BLaER1 treated with 17β-estradiol and CSF1 and Interleukin-3, amounts not matched to agents 10 nM and 100 nM (cell line): ENCODE results near the gene SUN1.

Source experiments
- H3K27ac ChIP-seq, 11 experiments: shearing (Covaris generic); formaldehyde crosslinking; 2 replicates each; pipeline ENCODE4 v1.8.1; 2022
- H3K27me3 ChIP-seq, 11 experiments: shearing (Covaris generic); formaldehyde crosslinking; 2 replicates each; pipeline ENCODE4 v1.8.1; 2022
- H3K36me3 ChIP-seq, 11 experiments: shearing (Covaris generic); formaldehyde crosslinking; 2 replicates each; pipeline ENCODE4 v1.8.1; 2022
- H3K4me1 ChIP-seq, 10 experiments: shearing (Covaris generic); formaldehyde crosslinking; 2 replicates each; pipeline ENCODE4 v1.8.1; 2022
- H3K4me2 ChIP-seq, 11 experiments: shearing (Covaris generic); formaldehyde crosslinking; 2 replicates each; pipeline ENCODE4 v1.8.1; 2022
- H3K4me3 ChIP-seq, 10 experiments: shearing (Covaris generic); formaldehyde crosslinking; 2 replicates each; pipeline ENCODE4 v1.8.1; 2022
- H3K9ac ChIP-seq, 11 experiments: shearing (Covaris generic); formaldehyde crosslinking; 2 replicates each; pipeline ENCODE4 v1.8.1; 2022
- H3K9me3 ChIP-seq, 11 experiments: shearing (Covaris generic); formaldehyde crosslinking; replicated peaks in 1 of 11; 2 replicates each; pipeline ENCODE4 v1.8.1; 2022
- H4K20me1 ChIP-seq, 11 experiments: shearing (Covaris generic); formaldehyde crosslinking; 2 replicates each; pipeline ENCODE4 v1.8.1; 2022
- Cebpa-rat ChIP-seq, 11 experiments: shearing (Covaris generic); IDR thresholded peaks; 2 replicates each; pipeline ENCODE4 v1.8.1; 2022

SUN1 gene

DNA sequence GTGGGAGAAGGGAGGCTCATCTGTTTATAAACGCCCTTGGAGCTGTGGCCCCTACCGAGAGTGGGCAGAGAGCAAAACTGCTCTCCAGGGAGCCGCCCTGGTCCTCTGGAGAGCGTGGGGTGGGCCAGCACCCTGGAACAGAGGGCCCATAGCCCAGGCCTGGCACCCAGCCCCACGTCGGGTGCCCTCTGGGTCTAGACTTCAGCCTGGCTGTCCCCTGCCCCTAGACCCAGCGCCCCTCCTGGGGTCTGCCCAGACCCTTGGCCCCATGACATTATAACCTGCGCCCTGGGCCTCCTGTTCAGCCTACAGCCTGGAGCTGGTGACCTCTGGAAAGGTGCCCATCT lies 68.7 kb downstream of the SUN1 start:
- Histone ChIP-seq H3K4me3 (no peak overlapping the region), H3K4me1 (peaks cover 14 to 54% (median 31%) of the 10 kb centered on the region in 10 experiments), H3K27me3 (peaks cover 4 to 16% (median 10%) of the 10 kb centered on the region in 11 experiments; a peak in 21 of 22 replicates), H3K27ac (peak overlapping the region in 5 of 11 experiments; percentile 3 to 41 (median 32); a peak in 6 of 22 replicates), H4K20me1 (peaks cover 34 to 93% (median 80%) of the 10 kb centered on the region in 11 experiments), H3K9ac (peak overlapping the region in 7 of 11 experiments; percentile 15 to 51 (median 33); a peak in 5 of 22 replicates), H3K4me2 (peak overlapping the region; percentile 32 to 64 (median 55); a peak in 17 of 22 replicates), H3K9me3 (no peaks in the 10 kb centered on the region), H3K36me3 (peaks cover 53 to 80% (median 72%) of the 10 kb centered on the region in 11 experiments)
- TF ChIP-seq Cebpa-rat (IDR thresholded peaks at IDR 0.05) = no peak

DNA sequence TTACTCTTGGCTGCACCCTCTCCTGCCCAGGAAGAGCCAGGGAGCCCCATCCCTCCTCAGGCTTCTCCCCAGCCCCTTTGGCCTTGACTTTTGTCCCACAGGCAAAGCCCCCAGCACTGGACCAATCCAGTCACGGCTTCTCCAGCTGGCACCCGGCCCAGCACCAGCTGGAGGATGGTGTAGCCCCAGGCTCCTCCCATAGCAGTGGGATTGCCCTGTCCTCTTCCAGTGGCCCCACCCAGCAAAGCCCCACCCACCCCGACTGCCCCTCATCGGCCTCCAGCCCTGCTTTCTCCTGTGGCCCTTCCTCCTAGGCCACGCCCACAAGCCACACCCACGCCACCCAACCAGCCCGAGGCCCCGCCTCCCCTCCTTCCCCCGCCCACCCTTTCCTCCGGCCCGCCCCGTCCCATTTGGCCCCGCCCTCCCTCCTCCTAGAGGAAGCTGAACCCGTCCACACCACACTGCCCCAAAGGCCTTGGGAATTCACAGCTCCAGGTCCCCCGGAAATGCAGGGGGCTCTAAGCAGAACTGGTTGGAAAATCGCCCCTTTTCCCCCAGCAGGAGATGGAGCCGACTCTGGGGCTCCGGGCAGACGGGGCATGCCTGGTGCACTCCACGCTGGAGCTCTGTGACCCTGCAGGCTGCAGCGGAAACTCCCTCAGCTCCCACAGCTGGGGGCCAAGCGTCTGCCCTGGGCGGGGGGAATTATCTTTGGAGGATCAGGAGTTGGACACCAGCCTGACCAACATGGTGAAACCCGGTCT lies 69.3 kb downstream of the SUN1 start:
- peaks cover 29 to 88% (median 75%) of the 10 kb centered on the region in 11 experiments; a peak in 21 of 22 replicates for H4K20me1 ChIP-seq
- peaks cover 4 to 22% (median 15%) of the 10 kb centered on the region in 11 experiments; a peak in 21 of 22 replicates for H3K27me3 ChIP-seq
- no peaks in the 10 kb centered on the region for H3K9me3 ChIP-seq
- no peak overlapping the region for H3K4me3 ChIP-seq
- peak overlapping the region in 4 of 11 experiments; percentile 3 to 41 (median 30); a peak in 2 of 22 replicates for H3K27ac ChIP-seq
- H3K4me2 ChIP-seq = peak overlapping the region; percentile 43 to 72 (median 56); a peak in 19 of 22 replicates
- H3K9ac ChIP-seq = peak overlapping the region in 2 of 11 experiments; percentile 22 to 51; a peak in 2 of 22 replicates
- H3K4me1 ChIP-seq = peaks cover 14 to 54% (median 31%) of the 10 kb centered on the region in 10 experiments
- no peak for TF ChIP-seq Cebpa-rat (IDR thresholded peaks at IDR 0.05)
- H3K36me3 ChIP-seq = peaks cover 47 to 74% (median 67%) of the 10 kb centered on the region in 11 experiments

DNA sequence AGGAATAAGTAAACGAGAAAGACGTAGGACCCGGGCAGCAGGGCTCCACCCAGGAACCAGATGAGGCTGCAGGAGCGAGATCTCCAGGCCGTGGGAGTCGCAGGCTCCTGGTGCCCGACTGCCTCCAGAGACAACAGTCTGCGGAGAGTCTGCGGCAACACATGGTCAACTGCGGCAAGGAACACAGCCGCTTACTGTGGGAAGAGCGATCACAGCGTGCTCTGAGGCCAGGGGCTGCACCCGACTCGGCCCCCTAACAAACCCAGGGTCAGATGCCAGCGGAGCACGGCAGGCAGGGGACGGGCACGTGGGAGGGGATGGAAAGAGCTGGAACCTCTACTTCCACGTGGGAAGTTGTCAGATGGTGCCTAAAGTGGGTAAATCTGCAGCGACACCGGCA lies 70.7 kb downstream of the SUN1 start:
- H3K27ac ChIP-seq = no peak overlapping the region
- peaks cover 4 to 29% (median 20%) of the 10 kb centered on the region in 11 experiments; a peak in 21 of 22 replicates for H3K27me3 ChIP-seq

DNA sequence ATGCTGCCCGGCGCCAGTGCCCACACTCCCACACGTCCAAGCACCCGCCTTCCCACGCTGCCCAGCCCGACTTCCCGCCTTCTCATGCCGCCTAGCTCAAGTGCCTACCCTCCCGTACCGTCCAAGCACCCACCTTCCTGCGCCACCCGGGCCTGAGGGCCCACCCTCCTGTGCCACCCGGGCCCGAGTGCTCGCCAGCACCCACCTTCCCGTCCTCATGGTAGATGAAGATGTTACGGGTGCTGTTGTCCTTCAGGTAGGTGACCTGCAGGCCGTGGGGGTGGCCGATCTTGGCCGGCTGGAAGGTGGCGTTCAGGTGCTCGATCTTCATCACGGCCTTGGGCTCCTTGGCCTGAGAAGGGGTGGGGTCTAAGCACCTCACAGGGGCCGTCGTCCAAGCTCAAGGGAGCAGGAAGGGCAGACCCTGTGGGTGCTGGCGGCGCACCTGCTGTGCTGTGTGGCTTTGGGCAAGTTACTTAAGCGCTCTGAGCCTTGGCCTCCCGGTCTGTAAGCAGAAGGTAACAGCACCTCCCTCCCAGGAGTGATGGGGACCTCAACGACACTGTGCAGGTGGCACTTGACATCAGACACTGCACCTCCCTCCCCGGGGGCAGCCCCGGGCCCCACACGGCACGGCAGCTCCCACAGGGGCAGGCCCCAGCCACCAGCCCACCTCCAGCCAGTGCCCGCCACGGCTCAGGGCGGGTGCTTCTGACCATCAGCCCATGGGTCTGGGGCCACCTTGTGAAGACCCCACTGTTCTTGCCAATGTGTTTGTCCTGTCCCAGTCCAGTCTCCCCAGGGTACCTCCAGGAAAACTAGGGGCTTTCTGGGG lies 71.9 kb downstream of the SUN1 start:
- H3K27ac ChIP-seq = 0 out of 22 replicates have a peak overlapping the region, but pooled peaks of 1 of the 11 experiments have one; percentile 11
- peak overlapping the region in 5 of 11 experiments; percentile 22 to 46 (median 26); a peak in 2 of 22 replicates for H3K9ac ChIP-seq
- H3K4me2 ChIP-seq = peak overlapping the region in 3 of 11 experiments; percentile 13 to 46 (median 44); a peak in 5 of 22 replicates
- TF ChIP-seq Cebpa-rat (IDR thresholded peaks at IDR 0.05) = no peak
- H3K4me3 ChIP-seq = no peak overlapping the region
- H3K27me3 ChIP-seq = peaks cover 4 to 35% (median 23%) of the 10 kb centered on the region in 11 experiments; a peak in 21 of 22 replicates
- H3K4me1 ChIP-seq = peaks cover 20 to 77% (median 48%) of the 10 kb centered on the region in 10 experiments
- H4K20me1 ChIP-seq = peaks cover 41 to 83% (median 66%) of the 10 kb centered on the region in 11 experiments; a peak in 21 of 22 replicates
- peaks cover 23 to 68% (median 44%) of the 10 kb centered on the region in 11 experiments for H3K36me3 ChIP-seq
- H3K9me3 ChIP-seq = no peaks in the 10 kb centered on the region

More for the DNA sequence above, 70.7 kb downstream of the SUN1 start:
- H3K9me3 ChIP-seq = no peaks in the 10 kb centered on the region
- no peak for TF ChIP-seq Cebpa-rat (IDR thresholded peaks at IDR 0.05)
- H3K9ac ChIP-seq = no peak overlapping the region
- H3K4me3 ChIP-seq = no peak overlapping the region
- H3K4me1 ChIP-seq = peaks cover 20 to 67% (median 41%) of the 10 kb centered on the region in 10 experiments
- peak overlapping the region in 2 of 11 experiments; percentile 37 to 46; a peak in 2 of 22 replicates for H3K4me2 ChIP-seq
- peaks cover 34 to 73% (median 56%) of the 10 kb centered on the region in 11 experiments for H3K36me3 ChIP-seq
- peaks cover 35 to 88% (median 77%) of the 10 kb centered on the region in 11 experiments; a peak in 21 of 22 replicates for H4K20me1 ChIP-seq

DNA sequence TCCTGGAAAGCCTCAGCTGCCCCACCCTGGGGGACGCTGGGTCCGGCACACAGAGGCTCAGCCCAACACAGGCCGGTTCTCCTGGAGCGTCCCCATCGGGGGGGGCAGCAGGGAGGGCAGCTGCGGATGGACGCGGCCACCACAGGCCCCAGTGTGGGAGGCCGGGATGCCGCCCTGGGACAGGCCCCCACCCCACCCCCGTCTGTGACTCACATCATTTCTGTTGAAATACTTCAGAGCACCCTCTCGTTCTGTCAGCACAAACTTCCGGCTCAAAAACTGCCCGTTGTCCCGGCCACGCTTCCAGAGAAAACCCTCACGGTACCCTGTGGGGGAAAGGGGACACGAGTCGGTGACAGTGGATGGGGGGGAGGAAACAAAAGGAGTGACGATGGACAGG lies 72.6 kb downstream of the SUN1 start:
- H3K9me3 ChIP-seq = no peaks in the 10 kb centered on the region
- 0 out of 22 replicates have a peak overlapping the region, but pooled peaks of 1 of the 11 experiments have one; percentile 11 for H3K27ac ChIP-seq
- peaks cover 16 to 61% (median 37%) of the 10 kb centered on the region in 11 experiments; a peak in 19 of 22 replicates for H3K36me3 ChIP-seq
- peaks cover 27 to 83% (median 53%) of the 10 kb centered on the region in 10 experiments for H3K4me1 ChIP-seq
- peaks cover 4 to 42% (median 30%) of the 10 kb centered on the region in 11 experiments; a peak in 21 of 22 replicates for H3K27me3 ChIP-seq
- H3K4me2 ChIP-seq = peak overlapping the region in 3 of 11 experiments; percentile 13 to 46 (median 44); a peak in 4 of 22 replicates
- no peak for TF ChIP-seq Cebpa-rat (IDR thresholded peaks at IDR 0.05)
- H3K4me3 ChIP-seq = no peak overlapping the region
- H4K20me1 ChIP-seq = peaks cover 45 to 80% (median 59%) of the 10 kb centered on the region in 11 experiments
- H3K9ac ChIP-seq = peak overlapping the region in 5 of 11 experiments; percentile 22 to 46 (median 26); a peak in 2 of 22 replicates

DNA sequence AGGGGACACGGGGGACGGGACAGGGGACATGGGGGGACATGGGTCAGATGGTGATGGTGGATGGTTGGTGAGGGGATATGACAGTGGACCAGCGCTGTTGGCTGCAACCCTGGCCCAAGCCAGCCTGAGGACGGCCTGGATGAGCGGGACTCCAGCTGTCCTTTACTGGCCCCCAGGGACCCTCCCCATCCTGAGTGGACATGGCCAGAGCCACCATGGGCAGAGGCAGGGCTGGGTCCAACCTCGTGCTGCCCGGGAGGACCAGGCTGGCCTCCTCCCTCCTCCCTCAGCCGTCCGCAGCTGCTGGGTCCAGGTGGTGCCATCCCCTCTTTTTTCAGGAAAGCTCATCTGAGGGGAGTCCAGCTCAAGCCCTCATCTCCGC lies 74.5 kb downstream of the SUN1 start:
- peaks cover 29 to 85% (median 57%) of the 10 kb centered on the region in 10 experiments for H3K4me1 ChIP-seq

DNA sequence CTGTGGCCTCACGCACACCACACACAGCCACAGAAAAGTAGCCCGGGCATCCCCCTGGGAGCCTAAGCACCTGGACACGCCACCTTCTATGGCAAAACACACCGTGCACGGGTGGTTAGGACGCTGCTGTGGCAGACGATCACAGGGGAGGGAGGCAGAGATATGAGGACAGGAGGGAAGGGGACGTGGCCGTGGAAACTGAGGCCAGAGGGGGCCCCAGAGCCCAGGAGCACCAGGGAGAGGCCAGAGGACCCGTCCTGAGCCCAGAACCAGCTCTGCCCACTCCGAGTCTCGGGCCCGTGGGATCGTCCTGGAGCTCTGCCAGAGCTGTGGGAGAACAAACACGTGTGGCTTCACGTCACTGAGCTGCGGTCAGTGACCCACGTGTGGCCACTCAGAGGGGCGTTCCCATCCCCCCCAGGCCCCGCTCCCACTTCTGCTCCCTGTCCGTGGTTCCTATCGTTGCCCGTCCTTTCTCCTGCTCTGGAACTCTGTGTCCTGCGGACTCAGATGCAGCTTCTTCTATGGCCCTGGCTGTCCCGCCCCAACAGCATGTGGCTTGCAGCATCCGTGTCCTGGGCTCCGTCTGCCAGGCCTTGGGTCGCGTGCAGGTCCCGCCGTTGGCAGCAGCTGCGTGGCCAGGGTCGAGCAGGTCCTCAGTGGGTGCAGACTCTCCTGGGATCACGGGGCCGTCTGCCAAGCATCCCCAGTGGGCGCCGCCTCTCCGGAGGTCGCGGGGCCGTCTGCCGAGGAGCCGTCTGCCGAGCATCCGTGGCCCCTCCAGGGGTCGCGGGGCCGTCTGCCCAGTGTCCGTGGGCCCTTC lies 75.1 kb downstream of the SUN1 start:
- H3K27me3 ChIP-seq = peaks cover 4 to 53% (median 30%) of the 10 kb centered on the region in 11 experiments; a peak in 21 of 22 replicates
- TF ChIP-seq Cebpa-rat (IDR thresholded peaks at IDR 0.05) = no peak
- H3K36me3 ChIP-seq = peaks cover 11 to 54% (median 25%) of the 10 kb centered on the region in 11 experiments; a peak in 19 of 22 replicates
- H3K9ac ChIP-seq = no peak overlapping the region
- H3K27ac ChIP-seq = peak overlapping the region in 1 of 11 experiments; percentile 14; a peak in 1 of 22 replicates
- H3K9me3 ChIP-seq = no peaks in the 10 kb centered on the region
- H3K4me2 ChIP-seq = peak overlapping the region; percentile 8 to 98 (median 35); a peak in 17 of 22 replicates
- no peak overlapping the region for H3K4me3 ChIP-seq
- H3K4me1 ChIP-seq = peaks cover 27 to 85% (median 58%) of the 10 kb centered on the region in 10 experiments
- peaks cover 30 to 71% (median 47%) of the 10 kb centered on the region in 11 experiments; a peak in 21 of 22 replicates for H4K20me1 ChIP-seq

More for the DNA sequence above, 74.5 kb downstream of the SUN1 start:
- peaks cover 4 to 53% (median 30%) of the 10 kb centered on the region in 11 experiments; a peak in 21 of 22 replicates for H3K27me3 ChIP-seq
- peaks cover 32 to 77% (median 50%) of the 10 kb centered on the region in 11 experiments; a peak in 21 of 22 replicates for H4K20me1 ChIP-seq
- TF ChIP-seq Cebpa-rat (IDR thresholded peaks at IDR 0.05) = no peak
- H3K4me3 ChIP-seq = no peak overlapping the region
- H3K9me3 ChIP-seq = no peaks in the 10 kb centered on the region
- H3K36me3 ChIP-seq = peaks cover 11 to 54% (median 25%) of the 10 kb centered on the region in 11 experiments; a peak in 19 of 22 replicates
- peak overlapping the region in 10 of 11 experiments; percentile 8 to 98 (median 54); a peak in 16 of 22 replicates for H3K4me2 ChIP-seq
- H3K27ac ChIP-seq = peak overlapping the region in 1 of 11 experiments; percentile 14; a peak in 1 of 22 replicates
- no peak overlapping the region for H3K9ac ChIP-seq
